GM12878 (cell line): ENCODE data around the gene TTC9B. TPM values are rescaled to one million over a fixed set of nuclear protein-coding genes. Genes with fewer than 3 reads are reported as not detected.

Experiments
- ATAC-seq: fragments of 200-7000 bp; cut with Tn5 transposase; 3 replicates; pipeline ENCODE4 v1.9.1; 2020; ENCODE audit warnings: mild to moderate bottlenecking, moderate library complexity
- BruUV-seq: library from RNA; stranded (reverse); fragments of 400-500 nt; replicated peaks from 2 replicates; lab custom pipeline; 2021; lab: Mats Ljungman, UMichigan
- CTCF ChIA-PET: fragments of 300-600 bp; sonication (Branson Sonifier 250); formaldehyde crosslinking; extraction: SDS; loops from one replicate; lab custom pipeline; 2021; ENCODE audit warnings: inconsistent platforms; lab: Yijun Ruan, JAX
- POLR2A ChIA-PET: fragments of 350-600 bp; formaldehyde crosslinking; extraction: SDS; loops from one replicate; lab custom pipeline; 2021; ENCODE audit warnings: inconsistent platforms; lab: Charles Lee
- RAD21 ChIA-PET: fragments of 300-600 bp; sonication (Branson Sonifier 250); formaldehyde crosslinking; loops from one replicate; lab custom pipeline; 2023; ENCODE audit warnings: antibody characterized with exemption; ENCODE audit not compliant: unreplicated experiment; lab: Charles Lee
- SMC1A ChIA-PET: fragments of 300-600 bp; sonication (Branson Sonifier 250); formaldehyde crosslinking; loops from one replicate; lab custom pipeline; 2023; ENCODE audit not compliant: unreplicated experiment, uncharacterized antibody; lab: Charles Lee
- DNase-seq: peaks from one replicate; pipeline ENCODE4 v3.0.0-alpha.2; 2011; ENCODE audit warnings: low read depth, low spot score
- FAIRE-seq: peaks from 3 replicates; lab custom pipeline; 2011; peaks lifted over from hg19 to GRCh38; lab: Jason Lieb, UNC
- H2AFZ ChIP-seq: 2 replicates; pipeline ENCODE4 v1.6.0; 2011; ENCODE audit warnings: low read depth, low read length, control low read depth; ENCODE audit not compliant: control insufficient read depth
- H3K27ac ChIP-seq: 2 replicates; pipeline ENCODE4 v1.5.1; 2011; ENCODE audit warnings: control low read depth; ENCODE audit not compliant: control insufficient read depth, insufficient read depth
- H3K27me3 ChIP-seq, 2 experiments: replicated peaks in 1 of 2; 2 replicates each; pipeline versions ENCODE4 v1.6.0 to v1.6.1; 2011; ENCODE audit warnings: low read length in 1 of 2; ENCODE audit not compliant: control insufficient read depth in 2 of 2, insufficient read depth in 2 of 2
- H3K36me3 ChIP-seq, 2 experiments: 2 replicates each; pipeline ENCODE4 v1.5.1; 2011; ENCODE audit warnings: low read length in 1 of 2; ENCODE audit not compliant: control insufficient read depth in 2 of 2, insufficient read depth in 2 of 2
- H3K4me1 ChIP-seq: 2 replicates; pipeline ENCODE4 v1.6.1; 2011; ENCODE audit warnings: mild to moderate bottlenecking, low read length, moderate library complexity, mixed read lengths; ENCODE audit not compliant: control insufficient read depth, insufficient read depth
- H3K4me2 ChIP-seq: 2 replicates; pipeline ENCODE4 v1.6.0; 2011; ENCODE audit warnings: control low read depth; ENCODE audit not compliant: control insufficient read depth, insufficient read depth
- H3K4me3 ChIP-seq: fragments of 200-600 bp; sonication (generic); 2 replicates; pipeline ENCODE4 v1.5.1; 2016
- H3K79me2 ChIP-seq: 2 replicates; pipeline ENCODE4 v1.6.0; 2011; ENCODE audit warnings: low read length; ENCODE audit not compliant: control insufficient read depth, insufficient read depth
- H3K9ac ChIP-seq: 2 replicates; pipeline ENCODE4 v1.8.0; 2011; ENCODE audit warnings: low read length, control low read depth, mixed read lengths; ENCODE audit not compliant: control insufficient read depth, insufficient read depth
- H3K9me3 ChIP-seq: replicated peaks from 3 replicates; pipeline ENCODE4 v1.5.1; 2011; ENCODE audit warnings: mild to moderate bottlenecking, low read length; ENCODE audit not compliant: control insufficient read depth, insufficient read depth
- H4K20me1 ChIP-seq: 2 replicates; pipeline ENCODE4 v1.6.0; 2011; ENCODE audit not compliant: control insufficient read depth, insufficient read depth
- ATF7 ChIP-seq: fragments of 450-650 bp; IDR thresholded peaks from 2 replicates; pipeline ENCODE4 v1.6.1; 2016; ENCODE audit warnings: low read depth, mild to moderate bottlenecking
- BCLAF1 ChIP-seq: fragments of 450-650 bp; IDR thresholded peaks from 2 replicates; pipeline ENCODE4 v1.6.1; 2017; ENCODE audit warnings: antibody characterized with exemption, mild to moderate bottlenecking, moderate library complexity
- CBX5 ChIP-seq: sonication (generic); IDR thresholded peaks from 2 replicates; pipeline ENCODE4 v1.6.1; 2016; ENCODE audit warnings: low read depth, moderate library complexity, mild to moderate bottlenecking, inconsistent platforms
- ESRRA ChIP-seq: IDR thresholded peaks from 2 replicates; pipeline ENCODE4 v1.6.1; 2012; ENCODE audit warnings: mild to moderate bottlenecking, low read length, improper control_type of control experiment
- ETV6 ChIP-seq, 2 experiments: fragments of 450-650 bp in 1 of 2; IDR thresholded peaks in 1 of 2; conservative IDR thresholded peaks in 1 of 2; 2 replicates each; pipeline ENCODE4 v1.6.1; 2014; ENCODE audit warnings: antibody characterized with exemption in 1 of 2, borderline replicate concordance in 1 of 2, low read depth in 1 of 2, mild to moderate bottlenecking in 1 of 2, moderate library complexity in 1 of 2
- HDAC2 ChIP-seq: fragments of 200-600 bp; sonication (generic); IDR thresholded peaks from 2 replicates; pipeline ENCODE4 v1.6.1; 2017
- IRF5 ChIP-seq: fragments of 450-650 bp; IDR thresholded peaks from 2 replicates; pipeline ENCODE4 v1.6.1; 2017; ENCODE audit warnings: borderline replicate concordance
- POLR2A ChIP-seq: IDR thresholded peaks from 2 replicates; pipeline ENCODE4 v1.6.1; 2011; ENCODE audit warnings: low read depth, mild to moderate bottlenecking, low read length
- WRNIP1 ChIP-seq: IDR thresholded peaks from 2 replicates; pipeline ENCODE4 v1.6.1; 2011; ENCODE audit warnings: low read depth, low read length, improper control_type of control experiment, borderline replicate concordance
- YBX1 ChIP-seq: fragments of 450-650 bp; IDR thresholded peaks from 2 replicates; pipeline ENCODE4 v1.6.1; 2016; ENCODE audit warnings: antibody characterized with exemption
- YY1 ChIP-seq: IDR thresholded peaks from 2 replicates; pipeline ENCODE4 v1.6.1; 2011; ENCODE audit warnings: low read depth, mild to moderate bottlenecking, low read length
- WGBS: methylation state at CpG from one replicate; pipeline ENCODE4 v1.1.6; 2016; ENCODE audit warnings: low lambda C conversion rate; ENCODE audit not compliant: insufficient replicate concordance, insufficient coverage; ENCODE audit errors: missing lambda C conversion rate; 5-methylcytosine and 5-hydroxymethylcytosine counted together
- in situ Hi-C: fragments of 300-500 bp; cut with MboI; formaldehyde crosslinking; loops from 9 replicates; pipeline ENCODE4 v1.14.3; 2018; ENCODE audit warnings: mixed read lengths
- intact Hi-C: fragments of 100-400 bp; cut with micrococcal nuclease; formaldehyde crosslinking; loops from one replicate; pipeline ENCODE4 v1.14.2; 2022; ENCODE audit not compliant: unreplicated experiment
- polyA plus RNA-seq, 11 experiments: library from polyadenylated mRNA; depleted of rRNA in 4 of 11; unstranded in 6 of 11; stranded (reverse) in 5 of 11; fragments of >200 nt; fragmentation: Nextera tagmentation in 4 of 11; fragmentation: Illumina TruSeq in 1 of 11; extraction: Ambion mirVana in 4 of 11; extraction: Trizol in 1 of 11; gene quantifications; 1 replicate in 1 of 11; 2 replicates in 10 of 11; pipeline versions ENCODE4 v1.2.1 to v1.2.3, GENCODE V29; 2011 to 2016; ENCODE audit warnings: inconsistent platforms in 2 of 11, missing spikeins in 2 of 11, low read depth in 1 of 11
- total RNA-seq, 4 experiments: library from RNA; depleted of rRNA in 3 of 4; stranded (reverse); fragments of >200 nt in 3 of 4; fragmentation: Illumina TruSeq in 1 of 4; extraction: Trizol in 1 of 4; gene quantifications; 2 replicates each; pipeline versions ENCODE4 v1.2.1 to v1.2.3, GENCODE V29; 2013 to 2021

TTC9B gene
- total and polyA plus RNA-seq, 10 of the 15 experiments (the other 5 are each of a cell fraction or from before 2014, with no cell fraction given): 0.04 to 0.14 (median 0.10) TPM; not detected in 7

- Histone ChIP-seq H3K27me3 (no peaks in the 10 kb centered on the region), H4K20me1 (no peaks in the 10 kb centered on the region), H3K9me3 (no peaks in the 10 kb centered on the region), H3K4me1 (no peaks in the 10 kb centered on the region), H2AFZ (no peak overlapping the region), H3K79me2 (peaks cover 2% of the 10 kb centered on the region; the same call in 1 of the 2 replicates), H3K4me3 (no peak overlapping the region), H3K4me2 (no peak overlapping the region), H3K9ac (no peak overlapping the region), H3K36me3 (peaks cover 14 to 16% of the 10 kb centered on the region in 2 experiments; a peak in 3 of 4 replicates), H3K27ac (no peak overlapping the region)
- ChIA-PET SMC1A (no interaction called here), CTCF (interaction anchor here (0.6 to 0.8 kb wide), 2 partner anchors 142 to 218 kb away, joined by 3 read pairs; no protein-coding TSS in a partner anchor), RAD21 (no interaction called here), POLR2A (no interaction called here)
- TF ChIP-seq HDAC2 (no peak), YBX1 (no peak), WRNIP1 (no peak)
- WGBS: 94% methylated on average over 9 of the region's 9 CpGs
- no peak for FAIRE-seq
- no TSS peak for BruUV-seq
- in situ Hi-C loops: no loop called here
- no peak for DNase-seq
- intact Hi-C loops: no loop called here
- no peak for ATAC-seq
Measured at GRCh38 chr19:40245506-40246128, 27.4 kb upstream of the TTC9B start.

GRCh38 chr19:40244579-40245317, 26.6 kb upstream of the TTC9B start:
- Histone ChIP-seq H3K9me3 (no peaks in the 10 kb centered on the region), H4K20me1 (no peaks in the 10 kb centered on the region), H3K4me2 (no peak overlapping the region), H3K79me2 (peaks cover 2% of the 10 kb centered on the region; the same call in 1 of the 2 replicates), H3K4me3 (no peak overlapping the region), H3K9ac (no peak overlapping the region), H3K27ac (no peak overlapping the region), H3K36me3 (peaks cover 12 to 22% of the 10 kb centered on the region in 2 experiments; a peak in 3 of 4 replicates), H3K4me1 (no peaks in the 10 kb centered on the region), H3K27me3 (no peaks in the 10 kb centered on the region), H2AFZ (no peak overlapping the region)
- BruUV-seq: no TSS peak
- 80% methylated on average over 12 of the region's 12 CpGs for WGBS
- ChIA-PET CTCF (interaction anchor here (0.6 kb wide), 1 partner anchor 217 kb away, joined by 3 read pairs; no protein-coding TSS in a partner anchor), RAD21 (no interaction called here), SMC1A (interaction anchor here (0.8 kb wide), 1 partner anchor 61 kb away, joined by 3 read pairs; no protein-coding TSS in a partner anchor), POLR2A (no interaction called here)
- in situ Hi-C loops: no loop called here
- FAIRE-seq: no peak
- no peak for DNase-seq
- TF ChIP-seq ESRRA (no peak), BCLAF1 (no peak), YY1 (no peak), ATF7 (no peak), IRF5 (no peak), CBX5 (no peak), POLR2A (no peak), ETV6 (conservative IDR thresholded peaks at IDR 0.05 in 1 of 2, IDR thresholded peaks at IDR 0.05 in 1 of 2; ENCODE audit: borderline replicate concordance in 1 of 2, low read depth in 1 of 2) (no peak)
- no peak for ATAC-seq
- intact Hi-C loops: no loop called here
